ENCODE data around the gene UBE2F.

GRCh38 chr2:238075397-238075796, 108.6 kb downstream of the UBE2F start:
- TF ChIP-seq CSRNP3 (CRISPR knock-in tag; IDR thresholded peaks at IDR 0.05) (no peak), ARNTL (CRISPR knock-in tag; IDR thresholded peaks at IDR 0.05; ENCODE audit: borderline replicate concordance, low read depth) (no peak), ISL1 (CRISPR knock-in tag; IDR thresholded peaks at IDR 0.05) (no peak), CREB5 (CRISPR knock-in tag; IDR thresholded peaks at IDR 0.05; ENCODE audit: low read depth) (no peak), PATZ1 (CRISPR knock-in tag; IDR thresholded peaks at IDR 0.05; ENCODE audit: borderline replicate concordance) (no peak), ZFP30 (CRISPR knock-in tag; IDR thresholded peaks at IDR 0.05) (no peak)
